BE2C (cell line): Measurements from ENCODE around the gene BEST1.

Experiments
- DNase-seq: peaks from one replicate; pipeline ENCODE4 v3.0.0-alpha.2; 2020
- H3K27me3 ChIP-seq: fragments of 250-450 bp; sonication (Bioruptor Pico); 2 replicates; pipeline ENCODE4 v1.5.1; 2020; ENCODE audit warnings: mild to moderate bottlenecking
- H3K36me3 ChIP-seq: fragments of 250-450 bp; sonication (Bioruptor Pico); 2 replicates; pipeline ENCODE4 v1.5.1; 2020; ENCODE audit warnings: mild to moderate bottlenecking
- H3K4me1 ChIP-seq: fragments of 250-450 bp; sonication (Bioruptor Pico); 2 replicates; pipeline ENCODE4 v1.5.1; 2020
- H3K4me3 ChIP-seq: 2 replicates; pipeline ENCODE4 v1.5.1; 2011; ENCODE audit warnings: low read depth, low read length
- H3K9me3 ChIP-seq: fragments of 250-450 bp; sonication (Bioruptor Pico); 2 replicates; pipeline ENCODE4 v1.5.1; 2020
- CTCF ChIP-seq: IDR thresholded peaks from 2 replicates; pipeline ENCODE4 v1.5.1; 2012; ENCODE audit warnings: mild to moderate bottlenecking, low read depth, low read length

BEST1 gene

GRCh38 chr11:61985869-61986268, 35.7 kb downstream of the BEST1 start:
- TF ChIP-seq CTCF: no peak
- Histone ChIP-seq H3K4me3 (no peak overlapping the region), H3K27me3 (no peaks in the 10 kb centered on the region), H3K4me1 (no peaks in the 10 kb centered on the region), H3K9me3 (no peaks in the 10 kb centered on the region), H3K36me3 (no peaks in the 10 kb centered on the region)
- no peak for DNase-seq

GRCh38 chr11:61994981-61995380, 44.8 kb downstream of the BEST1 start:
- H3K4me1 ChIP-seq: no peaks in the 10 kb centered on the region
- H3K4me3 ChIP-seq: no peak overlapping the region
- H3K36me3 ChIP-seq: no peaks in the 10 kb centered on the region
- TF ChIP-seq CTCF: no peak
- DNase-seq: no peak
- H3K27me3 ChIP-seq: no peaks in the 10 kb centered on the region
- H3K9me3 ChIP-seq: no peaks in the 10 kb centered on the region

- no peak for TF ChIP-seq CTCF
- Histone ChIP-seq H3K4me3 (no peak overlapping the region), H3K27me3 (no peaks in the 10 kb centered on the region), H3K9me3 (no peaks in the 10 kb centered on the region), H3K4me1 (no peaks in the 10 kb centered on the region), H3K36me3 (no peaks in the 10 kb centered on the region)
- no peak for DNase-seq
These were observed 46.8 kb downstream of the BEST1 start for GRCh38 chr11:61996933-61997332.

- no peak for DNase-seq
- H3K4me3 ChIP-seq: no peak overlapping the region
- TF ChIP-seq CTCF: no peak
These were observed 49.2 kb downstream of the BEST1 start for GRCh38 chr11:61999141-61999975.

GRCh38 chr11:62000539-62001446, 50.6 kb downstream of the BEST1 start:
- H3K9me3 ChIP-seq: no peaks in the 10 kb centered on the region
- no peak overlapping the region for H3K4me3 ChIP-seq
- DNase-seq: no peak
- H3K4me1 ChIP-seq: no peaks in the 10 kb centered on the region
- H3K36me3 ChIP-seq: no peaks in the 10 kb centered on the region
- H3K27me3 ChIP-seq: no peaks in the 10 kb centered on the region
- TF ChIP-seq CTCF: no peak

More at GRCh38 chr11:61999141-61999975, 49.2 kb downstream of the BEST1 start:
- Histone ChIP-seq H3K27me3 (no peaks in the 10 kb centered on the region), H3K36me3 (no peaks in the 10 kb centered on the region), H3K9me3 (no peaks in the 10 kb centered on the region), H3K4me1 (no peaks in the 10 kb centered on the region)
